ENCODE results near the gene NAAA.
A peak's percentile ranks its signal among the peaks of the same experiment; 100 is the strongest.
"Not testable (repeated sequence)": the region's sequence is repeated elsewhere in the genome, so short reads cannot be mapped to it uniquely, and the experiment has no call there.

NAAA gene

GRCh38 chr4:75916091-75916661 is 24.6 kb downstream of the NAAA start:
- peak; percentile 52 for DNase-seq

- DNase-seq = no peak
Measured at GRCh38 chr4:75912968-75913367, 27.8 kb downstream of the NAAA start.

GRCh38 chr4:75910831-75911230 is 30.0 kb downstream of the NAAA start:
- not testable (repeated sequence) for DNase-seq

- no peak for DNase-seq
Measured at GRCh38 chr4:75909405-75909804, 31.4 kb downstream of the NAAA start.

GRCh38 chr4:75908555-75908954 is 32.3 kb downstream of the NAAA start:
- DNase-seq = no peak

- DNase-seq = no peak
Measured at GRCh38 chr4:75907966-75908365, 32.8 kb downstream of the NAAA start.

GRCh38 chr4:75904076-75904475 is 36.7 kb downstream of the NAAA start:
- DNase-seq = no peak

- DNase-seq = no peak
Measured at GRCh38 chr4:75902352-75902751, 38.5 kb downstream of the NAAA start, which contains the start of gene PPEF2. Gene PPEF2, minus strand, starts transcription at chr4:75902452. Its CDS starts 6,127 bp downstream, at chr4:75896325.

GRCh38 chr4:75898536-75898935 is 42.3 kb downstream of the NAAA start:
- no peak for DNase-seq

GRCh38 chr4:75895744-75896314 is 45.0 kb downstream of the NAAA start:
- peak; percentile 26 for DNase-seq

GRCh38 chr4:75892508-75892907 is 48.3 kb downstream of the NAAA start:
- DNase-seq = no peak

- no peak for DNase-seq
Measured at GRCh38 chr4:75891611-75892010, 49.2 kb downstream of the NAAA start.

- no peak for DNase-seq
Measured at GRCh38 chr4:75889537-75890199, 51.1 kb downstream of the NAAA start.

GRCh38 chr4:75886104-75886503 is 54.7 kb downstream of the NAAA start:
- no peak for DNase-seq

GRCh38 chr4:75881476-75881875 is 59.3 kb downstream of the NAAA start:
- no peak for DNase-seq

- no peak for DNase-seq
Measured at GRCh38 chr4:75880278-75880677, 60.5 kb downstream of the NAAA start.

GRCh38 chr4:75878246-75878756 is 62.5 kb downstream of the NAAA start:
- DNase-seq = no peak

- no peak for DNase-seq
Measured at GRCh38 chr4:75876218-75876617, 64.6 kb downstream of the NAAA start.

GRCh38 chr4:75869100-75869499 is 71.7 kb downstream of the NAAA start:
- DNase-seq = no peak

- DNase-seq = no peak
Measured at GRCh38 chr4:75867130-75867529, 73.7 kb downstream of the NAAA start.
